Globus pallidus (tissue), 1 donor: Measurements from ENCODE around the gene PPIL1.

Experiments used
- DNase-seq: peaks from one replicate; pipeline ENCODE4 v3.0.0-alpha.2; 2015; ENCODE audit warnings: low spot score

PPIL1 gene

DNA sequence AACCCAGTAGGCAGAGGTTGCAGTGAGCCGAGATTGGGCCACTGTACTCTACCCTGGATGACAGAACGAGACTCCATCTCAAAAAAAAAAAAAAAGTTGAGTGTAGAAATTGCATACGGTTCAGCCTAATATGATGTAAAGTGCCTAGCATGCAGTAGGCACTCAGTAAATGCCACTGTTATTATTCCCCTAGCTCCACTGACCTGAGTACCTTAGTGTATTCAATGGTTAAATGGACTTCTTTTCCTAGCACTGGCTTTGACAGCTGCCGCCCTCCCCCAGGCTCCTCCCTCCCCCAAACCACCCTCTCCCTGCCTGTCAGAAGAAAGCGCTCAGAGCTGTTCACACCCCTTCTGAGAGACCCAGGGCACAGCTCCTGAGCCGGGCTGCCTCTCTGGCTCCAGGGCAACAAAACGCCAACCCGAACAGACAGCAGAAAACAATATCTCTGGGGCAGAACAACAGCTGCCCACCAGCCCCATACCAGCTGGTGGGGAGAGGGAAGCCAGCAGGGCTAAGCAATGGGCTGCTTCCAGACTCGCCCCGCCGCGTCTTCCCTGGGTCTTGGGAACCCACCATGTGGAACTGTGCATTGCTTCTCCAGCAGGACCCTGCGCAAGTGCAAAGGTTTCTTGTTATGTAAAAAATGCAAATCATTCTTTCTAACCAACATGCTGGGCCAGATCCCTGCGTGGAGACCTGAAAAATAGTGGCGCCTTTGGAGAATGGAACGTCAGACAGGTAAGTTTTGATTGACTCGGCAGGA, 39.8 kb downstream of the PPIL1 start:
- DNase-seq, result no peak

DNA sequence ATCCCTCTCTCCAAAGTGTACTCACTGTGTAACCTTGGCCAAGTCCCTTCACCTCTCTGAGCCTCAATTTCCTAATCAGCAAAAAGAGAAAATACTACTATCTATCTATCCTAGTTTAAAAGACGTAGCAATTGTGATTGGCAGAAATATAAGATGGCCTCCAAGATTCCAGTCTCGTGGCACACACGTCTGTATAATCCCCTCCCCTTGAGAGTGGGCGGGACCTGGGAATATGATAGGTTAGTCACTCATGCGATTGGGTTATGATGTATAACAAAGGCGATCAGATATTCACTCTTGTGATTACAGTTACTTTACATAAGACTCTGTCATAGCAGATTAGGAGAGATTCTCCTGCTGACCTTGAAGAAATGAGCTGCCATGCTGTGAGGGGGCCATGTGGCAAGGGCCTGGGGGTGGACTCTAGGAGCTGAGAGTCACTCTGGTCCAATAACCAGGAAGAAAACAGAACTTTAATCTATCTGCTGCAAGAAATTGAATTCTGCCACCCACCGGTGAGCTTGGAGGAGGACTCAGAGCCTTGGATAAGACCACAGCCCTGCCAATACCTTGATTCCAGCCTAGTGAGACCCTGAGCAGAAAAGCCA, 41.3 kb downstream of the PPIL1 start:
- DNase-seq, result no peak

- DNase-seq, result no peak
Measured at GRCh38 chr6:36832313-36832712, 42.3 kb downstream of the PPIL1 start.

DNA sequence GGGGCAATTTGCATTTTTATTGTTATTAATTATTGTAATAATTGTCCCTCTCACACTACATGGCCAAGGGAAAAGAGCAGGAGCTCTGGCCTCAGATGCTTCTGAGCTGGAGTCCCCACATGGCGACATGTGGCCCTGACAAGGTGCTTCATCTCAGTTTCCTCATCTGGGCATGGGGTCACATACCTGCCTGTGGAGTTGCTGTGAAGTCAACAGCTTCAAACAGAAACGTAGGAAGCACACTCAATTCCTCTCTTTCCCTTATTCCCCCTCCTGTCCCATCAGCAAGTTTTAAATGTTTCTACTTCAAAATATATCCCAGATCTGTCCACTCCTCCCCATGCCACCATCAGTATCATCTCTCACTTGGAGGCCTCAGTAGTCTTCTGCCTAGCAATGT, 44.0 kb downstream of the PPIL1 start:
- no peak for DNase-seq

DNA sequence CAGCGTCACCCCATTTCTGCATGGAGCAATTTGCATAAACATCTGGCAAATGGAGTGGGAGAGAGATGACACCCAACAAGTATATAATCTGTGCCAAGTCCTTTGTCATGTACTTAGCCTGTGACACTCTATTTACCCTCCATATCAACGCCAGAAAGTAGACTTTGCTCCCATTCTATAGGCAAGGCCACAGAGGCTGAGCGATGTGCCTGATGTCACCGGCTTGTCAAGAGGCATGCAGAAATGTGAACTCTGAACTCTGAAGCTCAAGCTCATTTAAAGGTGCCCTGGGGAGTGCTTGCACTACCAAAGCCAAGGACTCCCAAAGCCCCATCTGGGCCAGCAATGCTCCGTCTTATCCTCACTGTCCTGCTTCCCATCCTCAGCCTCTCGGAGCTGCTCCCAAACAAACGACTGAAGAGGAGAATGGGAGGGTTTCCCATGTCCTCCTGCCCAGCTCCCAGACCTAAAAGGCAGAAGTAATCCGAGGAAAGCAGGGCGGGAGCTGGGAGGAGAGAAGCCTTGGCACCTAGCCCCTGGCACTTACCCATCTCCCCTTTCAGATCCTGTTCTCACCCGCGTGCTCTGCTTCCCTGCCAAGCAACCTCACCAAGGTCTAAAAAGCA, 44.6 kb downstream of the PPIL1 start:
- peak; percentile 60 for DNase-seq

DNA sequence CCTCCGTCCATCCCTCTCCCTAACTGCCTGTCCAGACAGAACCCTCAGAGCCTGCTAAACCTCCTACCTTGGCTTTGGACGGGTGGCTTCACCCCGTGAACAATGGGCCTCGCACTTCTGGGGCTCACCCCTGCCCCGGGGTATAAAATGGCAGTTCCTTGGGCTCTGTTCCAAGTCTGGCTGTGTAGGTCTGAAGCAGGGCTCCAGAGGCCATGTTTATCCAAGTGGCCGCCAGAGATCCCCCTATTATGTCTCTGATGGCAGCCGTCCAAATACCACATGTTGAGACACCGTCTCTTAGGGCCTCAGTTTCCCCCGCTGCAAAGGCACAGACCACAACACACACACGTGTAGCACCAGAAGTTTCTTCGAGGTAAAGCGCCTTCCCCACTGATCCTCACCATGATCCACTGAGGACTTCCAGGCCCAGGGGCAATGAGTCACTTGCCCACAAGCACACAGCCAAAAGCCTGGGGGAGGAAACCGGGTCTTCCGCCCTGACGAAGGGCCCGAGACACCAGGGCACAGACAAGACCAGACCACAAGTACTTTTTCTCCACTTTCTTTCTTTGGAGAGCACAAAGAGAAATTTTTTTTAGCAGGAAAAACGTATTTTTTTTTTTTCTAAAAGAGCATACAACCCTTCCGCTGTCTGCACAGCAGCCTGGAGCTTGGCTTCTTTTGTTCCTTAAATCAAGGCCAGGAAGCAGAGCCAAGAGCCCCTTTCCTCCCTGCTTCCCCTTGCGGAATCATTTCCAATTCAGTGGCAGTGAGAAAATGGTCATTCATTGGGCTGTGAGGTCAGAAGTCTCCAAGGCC, 47.1 kb downstream of the PPIL1 start:
- DNase-seq, result peak; percentile 57

DNA sequence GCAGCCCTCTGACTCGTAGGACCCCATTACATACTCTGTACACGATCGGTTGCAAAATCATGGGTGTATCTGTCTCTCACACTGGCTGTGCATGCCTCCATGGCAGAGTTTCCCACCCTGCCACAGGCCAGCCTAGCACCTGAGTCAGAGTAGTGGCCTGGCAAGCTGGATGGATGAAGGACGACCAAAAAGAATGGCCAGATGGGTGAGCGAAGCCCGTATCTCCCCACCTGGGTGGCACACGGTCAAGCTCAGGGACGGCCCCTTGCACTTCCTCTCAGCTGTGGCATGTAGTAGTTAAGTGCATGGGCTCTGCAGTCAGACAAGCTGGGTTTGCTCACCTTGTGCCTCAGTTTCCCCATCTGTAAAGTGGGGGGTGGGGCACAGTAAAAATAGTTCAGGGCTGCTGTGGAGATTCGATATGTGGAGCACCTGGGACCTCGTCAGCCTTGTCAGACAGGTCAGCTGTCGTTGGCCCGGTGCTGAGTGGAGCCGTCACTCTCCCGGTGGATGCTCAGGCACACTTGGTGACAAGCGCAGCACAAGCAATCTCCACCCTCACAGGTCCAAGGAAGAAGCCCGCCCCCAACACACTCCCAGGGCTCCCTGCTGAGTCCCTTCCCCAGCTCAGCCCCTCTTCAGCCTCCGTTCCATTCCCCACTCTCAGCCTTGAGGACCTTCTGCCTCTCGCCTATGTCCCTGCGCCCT, 47.9 kb downstream of the PPIL1 start:
- no peak for DNase-seq

DNA sequence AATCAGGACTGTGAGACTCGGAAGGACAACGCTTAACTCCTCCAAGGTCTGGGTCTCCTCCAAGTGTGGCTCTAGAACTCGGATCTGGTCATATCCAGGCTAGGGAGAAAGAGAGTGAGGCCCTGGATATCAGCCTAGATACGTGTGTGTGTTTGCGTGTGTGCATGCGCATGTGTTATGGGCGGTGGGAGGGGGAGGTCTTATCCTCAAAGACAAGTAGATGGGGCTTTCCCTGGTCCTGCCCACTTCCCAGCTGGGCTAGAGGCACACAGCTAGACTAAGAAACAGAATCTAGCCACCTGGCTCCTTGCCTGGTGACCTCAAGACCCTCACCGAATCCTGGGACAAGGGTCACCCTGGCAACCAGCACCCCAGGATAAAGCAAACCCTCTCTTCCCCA, 48.6 kb downstream of the PPIL1 start:
- DNase-seq, result no peak

- no peak for DNase-seq
Measured at GRCh38 chr6:36825452-36825851, 49.2 kb downstream of the PPIL1 start.

DNA sequence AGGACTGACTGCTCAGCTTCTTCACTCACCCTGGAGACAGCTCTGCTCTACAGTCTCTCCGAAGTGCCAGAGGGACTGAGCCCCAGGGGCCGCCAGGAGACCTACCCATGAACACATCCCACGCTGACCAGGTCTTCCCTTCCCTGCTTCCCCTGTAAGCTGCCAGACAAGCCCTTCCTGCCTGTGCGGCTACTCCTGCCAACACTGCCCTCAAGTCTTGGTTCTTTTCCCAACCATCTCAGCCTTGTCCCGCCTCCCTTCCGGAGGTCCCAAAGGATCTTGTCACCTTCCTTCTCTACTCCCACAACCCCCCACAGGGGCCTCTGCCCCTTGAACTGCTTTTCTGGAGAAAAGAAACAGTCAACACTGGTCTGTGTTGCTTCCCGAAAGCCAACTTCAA, 50.4 kb downstream of the PPIL1 start:
- DNase-seq, result no peak

DNA sequence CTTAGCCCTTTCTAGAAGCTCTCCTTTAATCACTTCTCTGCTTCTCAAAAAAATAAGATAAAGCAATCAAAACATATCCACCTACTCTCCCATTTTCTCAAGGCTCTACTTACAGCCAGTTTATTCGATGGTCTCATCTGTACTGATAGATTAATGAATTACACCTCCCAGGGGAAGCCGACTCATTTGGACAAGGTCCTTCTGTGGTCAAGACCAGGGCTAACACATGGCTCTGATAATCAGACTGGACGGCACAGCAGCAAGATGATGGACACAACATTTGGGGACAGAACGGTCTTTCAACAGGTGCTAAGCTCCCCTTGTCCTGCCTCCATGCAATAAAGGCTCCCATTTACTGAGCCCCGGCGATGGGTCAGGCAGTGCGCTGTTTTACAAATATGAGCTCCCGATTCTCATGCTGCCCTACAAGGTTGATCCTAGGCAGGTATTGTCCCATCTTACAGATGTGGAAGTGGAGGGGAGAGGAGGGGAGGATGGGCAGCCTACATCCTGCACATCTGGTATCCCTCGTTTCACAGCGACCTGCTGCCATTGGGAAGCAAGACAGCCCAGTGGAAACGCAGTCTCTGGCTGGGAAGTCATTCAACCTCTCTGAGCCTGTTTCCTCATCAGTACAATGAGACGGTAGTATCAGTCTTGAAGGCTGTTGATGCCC, 51.0 kb downstream of the PPIL1 start:
- no peak for DNase-seq

GRCh38 chr6:36822506-36823269, 51.9 kb downstream of the PPIL1 start:
- no peak for DNase-seq

DNA sequence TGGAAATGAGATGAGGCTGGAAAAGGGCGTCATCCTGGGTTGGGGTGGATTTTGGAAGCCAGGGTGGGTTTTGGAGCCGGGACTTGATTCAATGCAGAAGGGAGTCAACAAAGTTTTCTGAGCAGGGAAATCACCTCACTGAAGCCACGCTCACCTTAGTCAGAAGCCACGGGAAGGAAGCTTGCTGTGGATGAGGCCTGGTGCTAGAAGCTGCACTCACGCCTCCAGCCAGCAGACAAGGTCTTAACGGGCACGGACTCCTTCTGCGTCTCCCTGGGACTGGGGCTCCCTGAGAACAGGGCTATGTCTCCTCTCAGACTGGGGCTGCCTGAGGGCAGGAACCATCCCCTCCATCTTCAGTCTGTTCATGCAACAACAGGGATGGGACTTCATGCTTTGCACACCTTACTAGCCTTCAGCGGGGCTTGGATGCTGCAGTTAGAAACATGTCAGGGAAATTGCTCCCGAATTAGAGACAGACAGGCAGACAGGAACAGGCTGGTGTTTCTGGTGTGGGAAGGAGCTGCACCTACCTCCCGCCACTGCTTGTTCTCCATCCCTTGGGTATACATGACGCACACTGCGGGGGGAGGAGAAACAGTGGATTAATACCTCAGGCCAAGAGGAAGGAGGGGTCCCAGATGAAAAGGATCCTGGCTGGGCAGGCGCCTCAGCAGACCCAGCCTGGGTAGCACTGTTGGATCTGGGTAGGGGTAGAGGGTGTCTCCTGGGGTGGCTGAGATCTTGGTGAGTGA, 52.8 kb downstream of the PPIL1 start:
- no peak for DNase-seq

GRCh38 chr6:36820700-36821580, 53.7 kb downstream of the PPIL1 start:
- DNase-seq, result no peak

DNA sequence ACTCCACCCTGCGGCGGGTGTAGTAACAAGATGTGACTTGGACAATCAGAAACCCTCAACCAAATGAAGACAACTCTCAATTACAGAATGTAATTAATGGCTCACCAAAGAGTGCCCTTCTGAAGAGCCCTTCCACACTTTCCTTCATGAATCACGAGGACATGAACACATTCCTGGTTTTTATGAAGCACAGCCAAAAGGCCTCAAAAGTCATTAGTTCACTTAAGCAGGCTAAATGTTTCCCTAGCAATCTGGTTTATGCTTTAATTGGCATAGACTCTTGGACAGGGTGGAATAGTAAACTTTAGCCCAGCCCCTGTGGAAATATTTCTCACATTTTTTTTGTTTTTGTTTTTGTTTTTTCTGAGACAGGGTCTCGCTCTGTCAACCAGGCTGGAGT, 55.8 kb downstream of the PPIL1 start:
- DNase-seq, result no peak

DNA sequence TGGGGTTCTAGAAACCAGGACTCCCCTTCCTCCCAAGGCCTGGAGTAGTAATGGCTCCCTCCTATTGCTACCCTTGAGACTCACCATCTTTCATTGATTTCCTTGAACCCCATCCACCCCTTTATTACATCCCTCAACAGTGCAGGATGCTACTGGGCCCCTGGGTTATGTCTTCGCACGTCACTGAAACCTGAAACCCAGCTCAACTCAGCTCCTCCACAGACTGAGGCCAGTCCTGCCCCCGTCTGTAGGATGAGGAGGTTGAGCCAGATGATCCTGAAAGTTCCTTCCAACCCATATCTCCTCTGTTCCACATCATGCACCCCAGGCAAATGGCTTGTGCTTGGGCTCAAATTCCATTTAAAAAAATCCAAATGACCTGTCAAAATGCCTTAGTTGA, 56.8 kb downstream of the PPIL1 start:
- no peak for DNase-seq

DNA sequence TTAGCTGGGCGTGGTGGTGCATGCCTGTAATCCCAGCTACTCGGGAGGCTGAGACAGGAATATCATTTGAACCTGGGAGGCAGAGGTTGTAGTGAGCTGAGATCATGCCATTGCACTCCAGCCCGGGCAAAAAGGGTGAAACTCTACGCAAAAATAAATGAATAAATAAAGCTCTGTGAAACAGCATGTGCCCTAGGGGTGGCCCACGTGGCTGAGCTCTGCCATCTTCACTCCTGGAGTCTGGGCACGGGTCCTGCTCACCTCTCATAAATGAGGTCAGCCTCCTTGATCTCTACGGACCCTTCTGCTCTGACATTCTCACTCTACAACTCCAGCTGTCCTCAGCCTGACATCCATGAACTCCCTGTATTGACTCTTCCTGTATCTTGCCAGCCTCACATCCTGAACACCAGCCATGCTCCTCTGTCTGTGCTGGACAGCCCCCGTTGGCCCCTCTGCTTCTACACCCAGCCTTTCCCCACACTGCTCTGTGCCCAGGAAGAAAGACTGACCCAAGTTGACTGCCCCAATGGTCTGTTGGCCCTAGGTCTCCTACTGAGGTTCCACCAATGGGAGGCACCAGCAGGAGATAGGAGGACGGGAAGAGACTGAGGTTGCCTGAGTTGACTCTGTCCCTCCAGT, 57.3 kb downstream of the PPIL1 start:
- DNase-seq, result no peak
